HG02973 (cell line): ENCODE measurements around the gene MAPK8IP2.
"Not testable (repeated sequence)": the region's sequence is repeated elsewhere in the genome, so short reads cannot be mapped to it uniquely, and the experiment has no call there.

Source experiments
- ATAC-seq: cut with Tn5 transposase; IDR thresholded peaks from one replicate; pipeline ENCODE4 v1.9.1; 2021; ENCODE audit warnings: moderate library complexity; ENCODE audit not compliant: unreplicated experiment

The MAPK8IP2 gene

DNA sequence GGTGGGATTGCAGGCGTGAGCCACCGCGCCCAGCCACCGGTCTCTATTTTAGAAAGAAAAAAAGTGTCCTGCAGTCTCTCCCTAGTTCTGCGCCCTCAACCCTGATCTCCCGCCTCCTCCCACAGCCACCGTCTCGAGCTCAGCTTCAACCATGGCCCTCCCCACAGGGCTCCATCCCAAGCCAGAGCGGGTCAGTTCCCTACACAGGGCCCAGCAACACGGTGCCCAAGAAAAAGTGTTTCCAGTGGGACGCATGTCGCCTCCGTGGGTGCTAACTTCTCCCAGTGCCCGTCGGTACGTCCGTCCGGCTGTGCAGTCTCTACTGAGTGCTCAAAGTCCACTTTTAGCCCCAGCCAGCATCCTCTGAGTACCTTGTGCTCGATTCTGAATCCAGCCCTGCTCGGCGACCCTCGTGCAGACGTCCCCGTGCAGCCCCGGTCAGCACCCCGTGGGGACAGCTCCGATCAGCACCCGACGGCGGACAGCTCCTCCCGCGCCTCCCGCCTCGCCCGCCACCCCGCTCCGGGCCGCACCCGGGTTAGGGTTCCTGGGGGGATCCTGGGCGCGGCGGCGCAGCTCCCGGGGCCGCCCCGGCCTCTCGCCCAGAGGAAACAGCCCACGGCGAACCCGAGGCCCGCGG lies 657 bp upstream of the MAPK8IP2 start:
- no peak for ATAC-seq

DNA sequence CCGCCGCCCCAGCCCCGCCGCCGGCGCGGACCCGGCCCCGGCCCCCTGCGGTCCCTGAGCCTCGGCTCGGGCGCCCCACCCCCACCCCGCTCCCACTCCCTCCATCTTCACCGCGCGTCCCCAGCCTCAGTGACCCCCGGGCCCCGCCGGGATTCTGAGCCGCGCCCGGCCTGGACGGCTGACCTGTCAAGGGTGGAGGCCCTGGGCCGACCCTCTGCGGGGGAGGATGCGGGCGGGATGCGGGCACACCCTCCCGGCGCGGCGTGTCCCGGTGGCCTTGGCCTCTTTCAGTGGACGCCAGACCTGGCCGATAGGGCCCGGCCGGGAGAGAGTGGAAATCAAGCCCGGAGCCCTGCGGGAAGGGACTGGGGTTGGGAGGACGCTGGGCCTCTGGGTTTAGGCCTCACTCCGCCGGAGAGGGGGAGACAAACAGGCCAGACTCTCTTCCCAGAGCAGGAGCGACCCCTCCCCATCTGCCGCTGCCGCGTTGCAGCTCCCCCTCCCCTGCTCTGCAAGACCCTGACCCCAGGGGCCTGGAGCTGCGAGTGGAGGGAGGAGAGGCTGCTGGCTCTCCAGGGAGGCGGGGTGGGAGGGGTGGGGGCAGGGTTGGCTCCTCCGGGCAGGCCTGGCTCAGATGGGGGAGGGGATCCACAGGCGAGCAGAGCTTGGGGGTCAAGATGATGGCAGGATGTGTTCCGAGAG lies 525 bp downstream of the MAPK8IP2 start:
- no peak for ATAC-seq

DNA sequence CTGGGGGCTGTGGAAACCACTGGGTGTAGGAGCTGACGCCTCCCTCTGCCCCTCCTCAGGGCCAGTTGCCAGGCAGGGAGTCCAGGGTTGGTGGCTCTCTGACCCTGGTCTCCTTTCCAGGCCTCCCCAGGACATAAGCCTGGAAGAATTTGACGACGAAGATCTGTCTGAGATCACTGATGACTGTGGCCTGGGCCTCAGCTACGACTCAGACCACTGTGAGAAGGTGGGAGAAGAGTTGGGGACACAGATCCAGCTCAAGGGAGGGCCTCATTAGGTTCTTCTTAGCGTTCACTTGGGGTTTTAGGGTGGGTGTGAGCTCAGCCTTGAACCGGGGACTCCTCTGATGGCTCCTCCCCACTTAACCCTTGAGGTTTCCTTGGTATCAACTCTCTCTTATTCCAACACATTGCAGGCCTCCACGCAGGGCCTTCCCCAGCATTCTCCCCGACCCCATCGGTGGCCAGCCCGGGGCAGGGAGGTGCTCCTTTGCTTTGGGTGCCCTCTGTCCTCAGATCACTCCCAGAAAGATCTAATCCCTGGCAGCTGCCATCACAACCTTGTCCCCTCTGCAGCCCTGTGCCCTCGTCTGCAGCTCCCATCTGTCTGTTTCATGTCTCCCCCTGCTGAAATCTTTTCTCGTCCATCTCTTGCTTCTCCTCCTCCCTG lies 1.2 kb downstream of the MAPK8IP2 start:
- ATAC-seq, result no peak

DNA sequence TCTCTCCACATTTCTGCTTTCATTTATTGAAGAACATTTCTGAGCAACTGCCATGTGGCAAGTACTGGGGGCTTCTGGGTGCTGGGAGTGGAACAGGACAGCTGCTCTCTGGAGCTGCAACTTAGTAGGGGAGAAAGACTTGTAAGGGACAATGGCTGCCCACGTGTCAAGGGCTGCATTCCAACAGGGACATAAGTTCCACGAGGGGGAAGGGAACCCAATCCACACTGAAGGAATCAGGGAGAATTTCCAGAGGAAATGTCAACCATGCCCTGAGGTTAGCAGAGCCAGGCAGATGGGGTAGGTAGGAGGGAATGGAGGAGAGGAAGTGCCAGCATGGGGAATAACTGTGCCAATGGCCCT lies 1.7 kb downstream of the MAPK8IP2 start:
- no peak for ATAC-seq

DNA sequence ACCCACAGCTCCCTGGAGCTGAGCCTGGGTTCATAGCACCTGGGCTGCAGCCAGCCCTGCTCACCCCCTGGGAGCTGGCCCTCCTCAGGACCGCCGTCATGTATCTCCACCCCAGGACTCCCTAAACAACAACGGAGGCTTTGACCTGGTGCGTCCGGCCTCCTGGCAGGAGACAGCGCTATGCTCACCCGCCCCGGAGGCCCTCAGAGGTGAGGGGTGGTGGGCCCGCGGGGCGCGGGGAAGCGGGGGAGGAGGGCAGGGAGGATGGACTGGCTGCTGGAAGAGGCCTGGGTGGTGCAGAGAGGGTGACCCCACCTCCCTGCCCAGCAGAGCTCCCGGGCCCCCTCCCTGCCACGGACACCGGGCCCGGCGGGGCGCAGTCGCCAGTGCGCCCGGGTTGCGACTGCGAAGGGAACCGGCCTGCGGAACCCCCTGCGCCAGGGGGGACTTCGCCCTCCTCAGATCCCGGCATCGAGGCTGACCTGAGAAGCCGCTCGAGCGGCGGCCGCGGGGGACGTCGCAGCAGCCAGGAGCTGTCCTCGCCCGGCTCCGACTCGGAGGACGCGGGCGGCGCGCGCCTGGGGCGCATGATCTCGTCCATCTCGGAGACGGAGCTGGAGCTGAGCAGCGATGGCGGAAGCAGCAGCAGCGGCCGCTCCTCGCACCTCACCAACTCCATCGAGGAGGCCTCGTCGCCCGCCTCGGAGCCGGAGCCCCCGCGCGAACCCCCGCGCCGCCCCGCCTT lies 3.1 kb downstream of the MAPK8IP2 start:
- no peak for ATAC-seq

DNA sequence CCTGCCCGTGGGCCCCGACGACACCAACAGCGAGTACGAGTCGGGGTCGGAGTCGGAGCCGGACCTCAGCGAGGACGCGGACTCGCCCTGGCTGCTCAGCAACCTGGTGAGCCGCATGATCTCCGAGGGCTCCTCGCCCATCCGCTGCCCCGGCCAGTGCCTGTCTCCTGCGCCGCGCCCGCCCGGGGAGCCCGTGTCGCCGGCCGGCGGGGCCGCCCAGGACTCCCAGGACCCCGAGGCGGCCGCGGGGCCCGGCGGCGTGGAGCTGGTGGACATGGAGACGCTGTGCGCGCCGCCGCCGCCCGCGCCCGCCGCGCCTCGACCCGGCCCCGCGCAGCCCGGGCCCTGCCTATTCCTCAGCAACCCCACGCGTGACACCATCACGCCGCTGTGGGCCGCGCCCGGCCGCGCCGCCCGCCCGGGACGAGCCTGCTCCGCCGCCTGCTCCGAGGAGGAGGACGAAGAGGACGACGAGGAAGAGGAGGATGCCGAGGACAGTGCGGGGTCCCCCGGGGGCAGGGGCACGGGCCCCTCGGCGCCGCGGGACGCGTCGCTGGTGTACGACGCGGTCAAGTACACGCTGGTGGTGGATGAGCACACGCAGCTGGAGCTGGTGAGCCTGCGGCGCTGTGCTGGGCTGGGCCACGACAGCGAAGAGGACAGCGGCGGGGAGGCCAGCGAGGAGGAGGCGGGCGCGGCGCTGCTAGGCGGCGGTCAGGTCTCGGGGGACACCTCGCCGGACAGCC lies 3.8 kb downstream of the MAPK8IP2 start:
- ATAC-seq, result no peak

DNA sequence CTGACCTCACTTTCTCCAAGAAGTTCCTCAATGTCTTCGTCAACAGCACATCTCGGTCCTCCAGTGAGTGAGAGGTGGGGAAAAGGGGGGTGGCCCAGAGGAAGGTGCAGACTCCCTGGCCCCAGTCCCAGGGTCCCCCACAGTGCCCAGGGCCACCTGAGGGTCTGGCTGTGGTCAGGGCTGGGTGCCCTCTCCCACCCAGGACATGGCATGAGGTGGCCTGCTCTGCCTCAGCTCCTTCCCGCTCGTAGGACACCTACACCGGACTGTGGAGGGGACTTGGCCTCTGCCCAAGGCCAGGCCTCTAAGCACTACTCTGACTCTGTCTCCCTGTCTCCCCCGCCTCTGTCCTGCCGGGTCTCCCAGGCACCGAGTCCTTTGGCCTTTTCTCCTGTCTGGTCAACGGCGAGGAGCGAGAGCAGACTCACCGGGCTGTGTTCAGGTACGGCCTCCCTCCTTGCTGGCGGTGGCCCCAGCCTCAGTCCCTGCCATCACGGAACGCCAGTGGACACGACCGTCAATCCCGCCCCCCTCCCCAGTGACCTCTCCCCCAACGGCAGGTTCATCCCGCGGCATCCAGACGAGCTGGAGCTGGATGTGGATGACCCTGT lies 4.5 kb downstream of the MAPK8IP2 start:
- no peak for ATAC-seq

DNA sequence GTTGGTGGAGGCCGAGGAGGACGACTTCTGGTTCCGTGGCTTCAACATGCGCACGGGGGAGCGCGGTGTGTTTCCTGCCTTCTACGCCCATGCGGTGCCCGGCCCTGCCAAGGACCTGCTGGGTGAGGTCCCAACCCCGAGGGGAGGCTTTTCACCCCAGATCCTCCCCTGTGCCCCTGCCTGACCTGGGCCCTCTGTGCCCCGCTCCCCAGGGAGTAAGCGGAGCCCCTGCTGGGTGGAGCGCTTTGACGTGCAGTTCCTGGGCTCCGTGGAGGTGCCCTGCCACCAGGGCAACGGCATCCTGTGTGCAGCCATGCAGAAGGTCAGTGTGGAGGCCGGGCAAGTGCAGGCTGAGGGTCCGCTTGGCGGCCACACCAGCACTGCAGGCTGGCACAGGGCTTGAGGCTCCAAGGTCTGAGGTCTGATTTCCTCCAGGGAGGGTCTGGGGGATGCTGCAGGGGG lies 5.1 kb downstream of the MAPK8IP2 start:
- ATAC-seq, result no peak

DNA sequence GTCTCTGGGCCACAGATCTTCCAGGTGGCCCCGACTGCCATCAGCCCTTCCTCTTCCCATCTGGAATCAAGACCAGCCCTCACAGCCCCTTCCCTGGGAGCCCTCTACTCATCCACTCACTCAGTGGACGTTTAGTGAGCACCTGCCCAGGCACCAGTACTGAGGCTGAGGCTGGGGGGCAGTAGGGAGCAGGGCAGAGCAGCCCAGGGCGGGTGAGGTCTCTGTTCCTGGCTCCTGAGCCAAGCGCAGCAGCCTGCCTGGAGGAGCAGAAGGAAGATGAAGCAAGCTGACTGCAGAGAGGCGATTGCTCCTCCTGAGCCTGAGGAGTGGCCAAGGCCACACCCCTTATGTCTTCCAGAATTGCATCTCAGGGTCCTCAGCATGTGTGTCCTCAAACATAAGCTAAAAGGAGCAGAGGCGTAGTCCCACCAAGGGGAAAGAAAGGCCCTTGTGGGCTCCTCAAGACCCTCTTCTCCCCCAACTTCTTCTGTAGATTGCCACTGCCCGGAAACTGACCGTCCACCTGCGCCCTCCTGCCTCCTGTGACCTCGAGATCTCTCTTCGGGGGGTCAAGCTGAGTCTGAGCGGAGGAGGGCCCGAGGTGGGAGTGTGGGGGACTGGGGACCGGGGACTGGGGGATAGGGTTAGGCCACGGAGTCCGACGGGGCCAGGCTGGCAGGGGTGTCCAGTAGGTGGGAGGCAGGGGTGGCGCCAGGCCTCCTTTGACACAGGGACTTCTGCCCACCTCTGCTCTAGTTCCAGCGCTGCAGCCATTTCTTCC lies 5.8 kb downstream of the MAPK8IP2 start:
- no peak for ATAC-seq

DNA sequence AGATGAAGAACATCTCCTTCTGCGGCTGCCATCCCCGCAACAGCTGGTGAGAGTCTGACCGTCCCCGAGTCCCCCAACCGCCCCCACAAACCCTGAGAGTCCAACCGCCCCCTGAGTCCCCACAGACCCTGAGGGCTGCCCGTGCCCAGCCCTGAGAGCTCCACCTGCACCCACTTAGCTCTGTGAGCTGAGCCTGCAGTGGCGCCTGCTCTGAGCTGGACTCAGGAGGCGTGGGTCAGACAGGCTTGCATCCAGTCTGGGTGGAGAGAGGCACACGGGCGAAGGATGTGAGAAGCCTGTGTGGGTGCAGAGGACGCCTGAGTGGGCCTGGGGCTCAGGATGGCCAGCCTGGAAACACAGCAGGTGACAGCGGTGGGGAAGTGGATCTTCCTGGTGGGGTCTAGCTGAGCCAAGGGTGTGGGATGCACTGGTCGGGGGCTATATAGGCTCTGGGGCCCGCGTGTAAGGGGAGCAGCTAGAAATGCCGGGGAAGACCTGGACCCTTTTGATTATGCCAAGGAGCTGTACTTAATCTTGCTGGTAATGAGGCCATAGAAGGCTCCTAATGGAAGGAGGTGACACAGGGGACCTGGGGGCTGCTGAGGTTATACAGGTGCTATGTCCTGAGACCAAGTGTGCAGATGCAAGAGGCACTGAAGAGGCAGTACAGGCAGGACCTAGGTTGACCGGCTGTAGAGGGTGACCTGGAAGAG lies 6.5 kb downstream of the MAPK8IP2 start:
- no peak for ATAC-seq

DNA sequence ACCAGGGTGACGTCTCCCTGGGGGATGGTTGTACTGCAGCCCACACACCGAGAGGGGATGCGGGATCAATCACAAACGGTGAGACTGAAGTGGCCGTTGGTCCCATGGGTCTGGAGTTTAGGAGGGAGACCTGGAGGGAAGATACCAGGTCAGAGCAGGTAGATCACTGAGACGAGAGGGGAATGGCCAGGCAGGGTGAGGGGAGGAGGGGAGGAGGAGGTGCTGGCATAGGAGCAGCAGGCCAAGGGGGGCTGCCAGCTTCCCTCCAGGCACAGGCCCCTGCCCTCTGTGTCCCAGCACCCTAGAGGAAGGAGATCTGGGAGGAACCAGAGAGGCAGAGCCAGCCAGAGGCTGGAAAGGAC lies 7.0 kb downstream of the MAPK8IP2 start:
- no peak for ATAC-seq

DNA sequence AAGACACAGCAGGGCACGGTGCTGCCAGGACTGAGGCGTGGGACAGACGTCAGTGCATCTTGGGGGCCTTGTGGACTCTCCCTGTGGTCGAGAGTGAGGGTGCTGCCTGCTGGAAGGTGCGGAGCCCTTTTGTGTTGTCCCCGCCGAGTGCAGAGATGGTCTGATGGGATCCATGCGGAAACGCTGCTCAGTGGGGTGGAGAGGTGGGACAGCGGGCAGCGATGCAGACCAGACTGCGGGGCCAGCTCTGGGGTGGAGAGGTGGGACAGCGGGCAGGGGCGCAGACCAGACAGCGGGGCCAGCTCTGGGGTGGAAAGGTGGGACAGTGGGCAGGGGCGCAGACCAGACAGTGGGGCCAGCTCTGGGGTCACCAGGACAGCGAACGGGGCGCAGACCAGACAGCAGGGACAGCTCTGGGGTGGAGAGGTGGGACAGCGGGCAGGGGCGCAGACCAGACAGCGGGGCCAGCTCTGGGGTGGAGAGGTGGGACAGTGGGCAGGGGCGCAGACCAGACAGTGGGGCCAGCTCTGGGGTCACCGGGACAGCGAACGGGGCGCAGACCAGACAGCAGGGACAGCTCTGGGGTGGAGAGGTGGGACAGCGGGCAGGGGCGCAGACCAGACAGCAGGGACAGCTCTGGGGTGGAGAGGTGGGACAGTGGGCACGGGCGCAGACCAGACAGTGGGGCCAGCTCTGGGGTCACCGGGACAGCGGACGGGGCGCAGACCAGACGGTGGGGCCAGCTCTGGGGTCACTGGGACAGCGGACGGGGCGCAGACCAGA lies 7.7 kb downstream of the MAPK8IP2 start:
- ATAC-seq, result not testable (repeated sequence)

DNA sequence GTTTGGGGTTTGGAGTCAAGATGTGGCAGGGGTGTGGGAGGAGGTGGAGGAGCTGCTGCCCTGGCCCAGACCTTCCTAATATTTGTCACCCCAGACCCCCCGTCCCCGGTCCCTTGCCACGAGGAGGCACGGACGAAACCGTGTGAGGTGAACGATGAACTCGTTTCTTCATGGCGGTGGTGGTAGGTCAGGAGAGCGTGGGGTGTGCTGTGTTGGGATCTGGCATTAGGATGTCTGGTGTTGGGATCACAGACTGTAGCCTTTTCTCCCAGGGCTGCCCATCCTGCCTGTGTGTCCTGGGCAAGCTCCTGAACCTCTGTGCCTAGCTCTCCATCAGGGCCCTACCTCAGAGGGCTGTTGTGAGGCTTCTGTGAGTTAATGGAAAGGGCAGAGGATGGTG lies 8.4 kb downstream of the MAPK8IP2 start:
- no peak for ATAC-seq

DNA sequence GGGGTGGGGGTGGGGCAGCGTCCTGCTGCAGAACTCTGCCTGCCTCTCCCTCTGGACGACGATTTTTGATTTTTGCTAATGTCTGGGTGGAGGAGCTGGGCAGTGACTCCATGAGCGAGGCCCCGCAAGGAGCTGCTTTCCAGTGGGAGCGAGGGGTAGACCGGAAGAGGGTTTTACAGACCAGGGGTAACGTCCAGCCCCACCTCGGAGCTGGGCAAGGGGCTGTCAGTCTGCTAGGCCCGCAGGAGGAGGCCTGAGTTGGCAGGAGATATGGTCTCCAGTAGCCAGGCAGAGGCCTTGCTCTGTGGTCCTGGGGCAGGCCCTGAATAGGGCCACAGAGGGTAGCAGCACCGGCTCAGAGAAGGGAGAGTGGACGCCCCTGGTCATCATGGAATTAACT lies 9.0 kb downstream of the MAPK8IP2 start:
- ATAC-seq, result no peak

DNA sequence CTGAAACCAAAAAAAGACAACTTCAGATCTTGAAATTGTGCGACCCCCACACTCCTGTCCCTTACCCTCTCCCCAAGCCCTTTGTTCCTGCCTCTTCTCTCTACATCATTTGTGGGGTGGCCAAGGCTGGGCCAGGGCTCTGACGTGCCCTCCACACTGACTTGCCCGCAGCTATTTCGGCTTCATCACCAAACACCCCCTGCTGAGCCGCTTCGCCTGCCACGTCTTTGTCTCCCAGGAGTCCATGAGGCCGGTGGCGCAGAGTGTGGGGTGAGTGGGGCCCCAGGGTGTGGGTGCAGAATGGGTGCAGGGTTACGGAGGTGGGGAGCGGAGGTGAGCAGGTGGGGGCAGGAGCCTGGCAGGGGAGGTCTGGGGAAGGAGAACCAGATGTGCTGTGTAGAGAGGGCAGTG lies 9.5 kb downstream of the MAPK8IP2 start:
- ATAC-seq, result no peak

DNA sequence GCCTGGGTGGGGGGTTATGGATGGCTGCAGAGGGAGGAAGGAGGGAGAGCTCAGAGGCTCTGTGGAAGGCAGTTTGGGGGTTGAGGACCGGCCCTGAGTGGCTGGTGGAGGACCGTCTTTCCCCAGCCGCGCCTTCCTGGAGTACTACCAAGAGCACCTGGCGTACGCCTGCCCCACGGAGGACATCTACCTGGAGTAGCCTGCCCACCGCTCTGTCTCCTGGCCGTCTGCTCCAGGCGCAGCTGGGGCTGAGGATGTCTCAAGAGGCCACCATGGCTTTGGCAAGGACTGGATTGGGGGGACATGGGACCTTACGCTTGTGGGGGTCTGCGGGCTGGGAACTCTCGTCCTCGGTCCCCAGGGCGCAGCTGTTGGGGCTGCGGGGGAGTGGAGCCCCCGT lies 10.0 kb downstream of the MAPK8IP2 start:
- ATAC-seq, result no peak

DNA sequence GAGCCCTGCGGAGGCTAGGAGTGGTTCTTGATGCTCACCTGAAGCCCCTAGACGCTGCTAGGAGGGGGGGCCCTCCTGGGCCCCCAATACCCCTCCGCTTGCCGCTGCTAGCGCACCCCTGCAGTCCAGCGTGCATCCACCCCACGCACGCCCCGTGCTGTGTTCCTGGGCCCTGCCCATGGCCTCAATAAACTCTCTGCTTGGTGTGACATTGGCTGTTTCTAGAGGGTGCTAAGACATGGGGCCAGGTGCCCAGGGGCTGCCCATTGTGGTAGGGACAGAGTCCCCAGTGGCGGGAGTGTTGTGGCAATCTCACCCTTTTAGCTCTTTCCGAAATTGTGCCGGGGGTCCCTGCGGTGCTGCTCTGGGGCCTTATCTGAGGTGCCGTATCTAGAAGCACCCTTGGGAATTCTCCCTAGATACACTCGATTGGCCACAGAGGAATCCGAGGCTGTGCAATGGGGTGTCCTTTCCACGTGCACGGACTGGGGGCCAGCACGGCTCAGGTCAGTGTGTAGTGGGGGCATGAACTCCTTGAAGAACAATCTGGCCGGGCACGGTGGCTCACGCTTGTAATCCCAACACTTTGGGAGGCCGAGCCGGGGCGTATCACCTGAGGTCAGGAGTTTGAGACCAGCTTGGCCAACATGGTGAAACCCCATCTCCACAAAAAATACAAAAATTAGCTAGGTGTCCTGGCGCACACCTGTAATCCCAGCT lies 10.9 kb downstream of the MAPK8IP2 start:
- ATAC-seq, result no peak

DNA sequence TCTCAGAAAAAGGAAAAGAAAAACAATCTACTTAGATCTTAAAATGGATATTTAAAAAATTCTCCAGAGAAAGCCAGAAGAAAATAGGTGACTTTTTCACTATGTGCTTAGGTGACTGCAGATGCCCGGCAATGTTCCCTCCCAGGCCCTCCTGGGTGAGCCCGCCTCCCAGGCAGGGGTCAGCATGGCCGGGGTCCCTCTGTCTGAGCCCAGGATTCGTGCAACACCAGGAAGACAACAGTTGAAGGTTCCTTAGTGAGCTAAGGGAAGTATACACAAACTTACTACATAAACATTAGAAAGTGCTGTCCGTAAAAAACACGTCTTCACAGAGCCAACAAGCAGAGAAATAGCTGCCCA lies 11.6 kb downstream of the MAPK8IP2 start:
- no peak for ATAC-seq
